Common myeloid progenitor, CD34-positive (primary cell): ENCODE data around the gene ENOPH1.

ENCODE experiments used
- CTCF ChIA-PET: fragments of 350-600 bp; sonication (Branson Sonifier 250); formaldehyde crosslinking; loops from one replicate; lab custom pipeline; 2021; ENCODE audit warnings: antibody characterized with exemption; lab: Charles Lee
- POLR2A ChIA-PET: fragments of 350-600 bp; sonication (Branson Sonifier 250); formaldehyde crosslinking; loops from one replicate; lab custom pipeline; 2021; ENCODE audit warnings: antibody characterized with exemption; lab: Charles Lee
- DNase-seq, 3 donors: peaks; one replicate each; pipeline versions ENCODE4 v3.0.0 to v3.0.0-alpha.2; 2013
- H3K27ac ChIP-seq, 2 experiments: 1 replicate in 1 of 2; 2 replicates in 1 of 2; pipeline ENCODE4 v1.7.0; 2013; ENCODE audit warnings: inconsistent platforms in 2 of 2, low read length in 2 of 2, mild to moderate bottlenecking in 2 of 2, low read depth in 1 of 2, moderate library complexity in 1 of 2; ENCODE audit not compliant: severe bottlenecking in 2 of 2, insufficient read depth in 1 of 2, poor library complexity in 1 of 2
- H3K27me3 ChIP-seq, 5 experiments: replicated peaks in 2 of 5; 1 replicate in 3 of 5; 2 replicates in 2 of 5; pipeline versions ENCODE4 v1.6.1 to v1.7.0; 2013; ENCODE audit warnings: low read length in 4 of 5, mild to moderate bottlenecking in 2 of 5, moderate library complexity in 2 of 5, inconsistent platforms in 1 of 5; ENCODE audit not compliant: insufficient read depth in 5 of 5, control insufficient read depth in 4 of 5
- H3K36me3 ChIP-seq, 4 experiments: 1 replicate in 2 of 4; 2 replicates in 2 of 4; pipeline versions ENCODE4 v1.6.1 to v1.7.0; 2013; ENCODE audit warnings: low read length in 3 of 4, control low read depth in 1 of 4, mild to moderate bottlenecking in 1 of 4; ENCODE audit not compliant: control insufficient read depth in 4 of 4, insufficient read depth in 4 of 4
- H3K4me1 ChIP-seq, 4 experiments: 1 replicate in 3 of 4; 2 replicates in 1 of 4; pipeline versions ENCODE4 v1.6.1 to v1.7.1; 2013; ENCODE audit warnings: low read length in 3 of 4, mild to moderate bottlenecking in 3 of 4, control low read depth in 1 of 4, inconsistent platforms in 1 of 4, moderate library complexity in 1 of 4; ENCODE audit not compliant: control insufficient read depth in 4 of 4, insufficient read depth in 4 of 4; ENCODE audit errors: control extremely low read depth in 1 of 4
- H3K4me3 ChIP-seq, 7 experiments: 1 replicate in 4 of 7; 2 replicates in 3 of 7; pipeline versions ENCODE4 v1.5.1 to v1.7.0; 2013; ENCODE audit warnings: mild to moderate bottlenecking in 7 of 7, low read length in 6 of 7, moderate library complexity in 6 of 7, inconsistent platforms in 2 of 7, low read depth in 2 of 7, control low read depth in 1 of 7; ENCODE audit not compliant: insufficient read depth in 4 of 7, control insufficient read depth in 1 of 7; ENCODE audit errors: extremely low read depth in 1 of 7
- H3K9me3 ChIP-seq, 5 experiments: 1 replicate in 4 of 5; 2 replicates in 1 of 5; pipeline versions ENCODE4 v1.6.1 to v1.7.1; 2013; ENCODE audit warnings: low read length in 4 of 5, mild to moderate bottlenecking in 2 of 5, inconsistent platforms in 1 of 5, low read depth in 1 of 5, moderate library complexity in 1 of 5; ENCODE audit not compliant: control insufficient read depth in 4 of 5, insufficient read depth in 2 of 5; ENCODE audit errors: control extremely low read depth in 1 of 5
- WGBS: methylation state at CpG from one replicate; pipeline ENCODE4 v1.1.5; 2013; ENCODE audit not compliant: insufficient coverage; 5-methylcytosine and 5-hydroxymethylcytosine counted together

The ENOPH1 gene

DNA sequence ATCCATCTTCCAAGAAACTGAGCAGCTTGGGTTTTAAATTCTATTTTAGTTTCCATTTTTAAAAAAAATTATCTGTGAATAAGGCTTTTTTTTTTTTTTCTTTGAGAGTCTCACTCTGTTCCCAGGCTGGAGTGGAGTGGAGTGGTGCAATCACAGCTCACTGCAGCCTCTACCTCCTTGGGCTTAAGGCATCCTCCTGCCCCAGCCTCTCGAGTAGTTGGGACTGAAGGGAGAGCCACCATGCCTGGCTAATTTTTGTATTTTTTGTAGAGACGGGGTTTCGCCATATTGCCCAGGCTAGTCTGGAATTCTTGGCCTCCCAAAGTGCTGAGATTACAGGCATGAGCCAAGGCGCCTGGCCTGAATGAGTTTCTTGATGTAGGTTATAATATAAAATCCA, 1.4 kb downstream of the ENOPH1 start:
- Histone ChIP-seq H3K36me3 (peaks cover 5 to 41% (median 11%) of the 10 kb centered on the region in 4 experiments), H3K4me1 (peaks cover 21 to 41% (median 29%) of the 10 kb centered on the region in 4 experiments), H3K4me3 (peak overlapping the region in 5 of 7 experiments; percentile 11 to 97 (median 93)), H3K27ac (no peak overlapping the region), H3K27me3 (no peaks in the 10 kb centered on the region), H3K9me3 (no peaks in the 10 kb centered on the region)
- ChIA-PET POLR2A (no interaction called here), CTCF (interaction anchor here (0.9 kb wide), 1 partner anchor 12 kb away, joined by 3 read pairs; no protein-coding TSS in a partner anchor)
- DNase-seq: no peak
- 100% methylated on average over 3 of the region's 4 CpGs for WGBS

DNA sequence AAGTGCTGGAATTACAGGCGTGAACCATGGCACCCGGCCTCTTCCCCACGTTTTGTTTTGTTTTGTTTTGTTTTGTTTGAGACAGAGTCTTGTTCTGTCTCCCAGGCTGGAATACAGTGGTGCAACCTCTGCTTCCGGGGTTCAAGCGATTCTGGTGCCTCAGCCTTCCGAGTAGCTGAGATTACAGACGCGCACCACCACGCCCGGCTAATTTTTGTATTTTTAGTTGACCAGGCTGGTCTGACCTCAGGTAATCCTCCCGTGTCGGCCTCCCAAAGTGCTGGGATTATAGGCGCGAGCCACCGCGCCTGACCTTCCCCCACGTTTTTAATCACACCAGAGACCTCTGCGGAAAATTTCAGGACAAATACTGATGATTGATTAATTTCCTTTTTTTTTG, 2.2 kb downstream of the ENOPH1 start:
- Histone ChIP-seq H3K9me3 (no peaks in the 10 kb centered on the region), H3K27me3 (no peaks in the 10 kb centered on the region), H3K4me3 (no peak overlapping the region), H3K36me3 (peaks cover 3 to 36% (median 5%) of the 10 kb centered on the region in 4 experiments), H3K4me1 (peaks cover 15 to 33% (median 23%) of the 10 kb centered on the region in 4 experiments), H3K27ac (peak overlapping the region in 1 of 2 experiments; percentile 14)
- ChIA-PET CTCF (no interaction called here), POLR2A (interaction anchor here (0.6 kb wide), 1 partner anchor 342 kb away, joined by 4 read pairs; no protein-coding TSS in a partner anchor)
- DNase-seq: no peak
- WGBS: 98% methylated on average over 11 of the region's 18 CpGs

DNA sequence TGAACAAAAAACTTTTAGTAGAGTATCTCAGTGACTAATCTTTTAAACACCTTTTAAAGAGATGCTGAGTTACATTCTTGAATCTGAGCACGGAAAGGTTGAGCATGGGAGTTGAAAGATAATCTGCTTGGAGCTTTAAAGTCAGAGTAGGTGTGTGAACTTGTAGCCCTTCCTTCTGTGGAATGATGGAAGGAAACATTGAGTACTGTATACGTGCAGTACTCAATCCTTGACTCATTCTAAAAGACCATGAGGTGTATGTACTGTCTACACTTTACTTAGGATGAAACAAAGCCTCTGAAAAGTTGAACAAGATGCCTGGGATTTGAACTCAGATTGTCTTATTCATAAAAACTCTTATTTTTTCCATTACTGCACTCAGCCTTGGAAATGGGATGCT, 3.4 kb downstream of the ENOPH1 start:
- POLR2A ChIA-PET: no interaction called here
- WGBS: 80% methylated on average over 1 of the region's 2 CpGs
- H3K27me3 ChIP-seq: no peaks in the 10 kb centered on the region
- H3K9me3 ChIP-seq: no peaks in the 10 kb centered on the region
- H3K4me1 ChIP-seq: peaks cover 9 to 25% (median 17%) of the 10 kb centered on the region in 4 experiments
- no peak overlapping the region for H3K4me3 ChIP-seq
- peaks cover 0 to 29% (median 3%) of the 10 kb centered on the region in 4 experiments for H3K36me3 ChIP-seq
- no peak overlapping the region for H3K27ac ChIP-seq
- CTCF ChIA-PET: interaction anchor here (1.7 kb wide), 1 partner anchor 68 kb away, joined by 3 read pairs; no protein-coding TSS in a partner anchor
- DNase-seq: no peak

DNA sequence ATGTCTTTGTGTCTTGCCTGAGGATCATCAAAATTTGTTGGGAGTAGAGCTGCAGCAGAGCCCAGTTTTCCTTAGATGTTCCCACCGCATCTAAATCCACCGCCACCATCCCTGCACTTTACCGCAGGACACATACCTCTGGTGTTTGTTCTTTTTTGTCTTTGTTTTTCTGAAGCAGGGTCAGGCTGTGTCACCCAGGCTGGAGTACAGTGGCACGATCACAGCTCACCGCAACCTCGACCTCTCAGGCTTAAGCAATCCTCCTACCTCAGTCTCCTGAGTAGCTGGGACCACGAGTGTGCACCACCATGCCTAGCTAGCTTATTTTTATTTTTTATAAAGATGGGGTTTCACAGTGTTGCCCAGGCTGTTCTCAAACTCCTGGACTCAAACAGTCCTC, 4.6 kb downstream of the ENOPH1 start:
- Histone ChIP-seq H3K36me3 (peaks cover 0 to 34% (median 3%) of the 10 kb centered on the region in 4 experiments), H3K27me3 (no peaks in the 10 kb centered on the region), H3K4me3 (no peak overlapping the region), H3K27ac (no peak overlapping the region), H3K4me1 (peaks cover 9 to 25% (median 16%) of the 10 kb centered on the region in 4 experiments), H3K9me3 (no peaks in the 10 kb centered on the region)
- POLR2A ChIA-PET: no interaction called here
- CTCF ChIA-PET: interaction anchor here (1.2 to 1.7 kb wide), 3 partner anchors 20 to 304 kb away, joined by 3 to 4 read pairs (median 4); no protein-coding TSS in a partner anchor
- 100% methylated on average over 3 of the region's 7 CpGs for WGBS
- no peak for DNase-seq

DNA sequence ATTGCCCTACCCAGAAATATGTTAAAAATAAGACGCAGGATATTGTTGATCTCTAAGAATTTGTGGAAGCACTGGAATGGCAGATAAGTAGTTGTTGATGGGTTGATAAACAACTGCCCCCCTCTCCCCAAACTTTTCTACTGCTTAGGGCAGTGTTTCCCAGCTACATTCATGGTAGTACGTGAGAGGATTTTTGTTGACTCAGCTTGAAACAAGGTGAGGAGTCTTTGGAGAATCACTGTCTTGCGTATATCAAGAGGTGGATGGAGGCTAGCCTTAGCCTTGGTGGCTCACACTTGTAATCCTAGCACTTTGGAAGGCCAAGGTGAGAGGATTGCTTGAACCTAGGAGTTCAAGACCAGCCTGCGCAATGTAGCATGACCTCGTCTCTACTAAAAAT, 5.7 kb downstream of the ENOPH1 start:
- ChIA-PET CTCF (interaction anchor here (0.7 to 1.6 kb wide), 2 partner anchors 303 to 306 kb away, joined by 3 to 4 read pairs; no protein-coding TSS in a partner anchor), POLR2A (no interaction called here)
- H3K36me3 ChIP-seq: peaks cover 0 to 37% (median 3%) of the 10 kb centered on the region in 4 experiments
- peaks cover 8 to 21% (median 13%) of the 10 kb centered on the region in 4 experiments for H3K4me1 ChIP-seq
- no peak overlapping the region for H3K27ac ChIP-seq
- H3K9me3 ChIP-seq: no peaks in the 10 kb centered on the region
- DNase-seq: no peak
- no peaks in the 10 kb centered on the region for H3K27me3 ChIP-seq
- H3K4me3 ChIP-seq: no peak overlapping the region
- 96% methylated on average over 3 of the region's 5 CpGs for WGBS

DNA sequence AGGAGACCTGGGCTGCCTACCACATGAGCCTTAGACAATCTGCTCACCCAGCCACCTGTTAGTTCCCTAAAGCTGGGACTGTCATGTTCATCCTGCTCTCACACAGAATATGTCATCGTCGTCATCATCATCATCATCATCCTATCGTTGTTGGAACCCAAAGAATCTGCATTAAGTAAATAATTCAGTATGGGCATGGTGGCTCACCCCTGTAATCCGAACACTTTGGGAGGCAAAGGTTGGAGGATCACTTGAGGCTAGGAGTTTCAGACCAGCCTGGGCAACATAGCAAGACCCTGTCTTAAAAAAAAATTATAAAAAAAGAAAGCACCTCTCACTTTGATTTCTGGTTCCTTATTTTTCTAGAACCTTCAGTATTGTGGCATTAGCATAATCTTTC, 6.4 kb downstream of the ENOPH1 start:
- no peak for DNase-seq
- CTCF ChIA-PET: interaction anchor here (0.7 to 1.9 kb wide), 2 partner anchors 7 to 305 kb away, joined by 3 to 6 read pairs; no protein-coding TSS in a partner anchor
- Histone ChIP-seq H3K36me3 (peaks cover 0 to 37% (median 3%) of the 10 kb centered on the region in 4 experiments), H3K4me1 (peaks cover 5 to 15% (median 8%) of the 10 kb centered on the region in 4 experiments), H3K27ac (no peak overlapping the region), H3K27me3 (no peaks in the 10 kb centered on the region), H3K9me3 (no peaks in the 10 kb centered on the region), H3K4me3 (no peak overlapping the region)
- no CpG with 5 or more reads among the region's 4 CpGs for WGBS
- POLR2A ChIA-PET: no interaction called here

DNA sequence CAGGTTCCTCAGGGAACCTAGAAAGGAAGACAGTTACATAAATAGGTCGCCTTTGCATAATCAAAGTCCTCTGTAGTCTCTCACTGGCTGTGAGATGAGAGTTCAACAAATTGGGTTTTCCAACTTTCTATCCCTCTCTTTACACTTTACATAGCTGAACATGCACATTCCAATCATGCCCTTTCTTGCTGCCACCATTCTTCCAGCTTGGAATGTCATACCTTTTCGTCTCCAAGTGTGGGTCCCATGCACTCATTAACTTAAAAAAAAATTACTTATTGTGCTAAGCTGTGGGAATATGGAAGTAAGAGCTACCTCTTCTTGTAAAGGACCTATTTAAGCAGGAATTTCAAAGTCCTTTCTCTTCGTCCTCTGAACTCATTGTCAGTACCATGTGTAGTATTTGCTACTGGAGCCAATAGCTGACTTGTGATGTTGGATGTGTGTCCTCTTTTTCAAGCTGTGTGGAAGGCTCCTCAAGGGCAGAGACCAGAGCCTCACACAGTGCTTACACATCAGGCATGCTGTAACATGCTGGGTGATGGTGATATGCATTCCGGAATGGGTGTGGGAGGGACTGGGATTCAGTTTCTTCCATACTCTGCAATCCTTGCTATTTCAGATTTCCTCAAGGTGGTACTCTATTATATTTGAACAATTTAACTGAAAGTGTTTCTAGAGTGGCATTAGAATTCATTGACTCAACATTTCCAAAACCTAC, 7.1 kb downstream of the ENOPH1 start:
- DNase-seq: no peak
- Histone ChIP-seq H3K36me3 (peaks cover 0 to 37% (median 3%) of the 10 kb centered on the region in 4 experiments), H3K4me1 (peaks cover 0 to 8% (median 5%) of the 10 kb centered on the region in 4 experiments), H3K9me3 (no peaks in the 10 kb centered on the region), H3K27ac (no peak overlapping the region), H3K27me3 (no peaks in the 10 kb centered on the region), H3K4me3 (no peak overlapping the region)
- CTCF ChIA-PET: interaction anchor here (1.9 kb wide), 1 partner anchor 8 kb away, joined by 6 read pairs; no protein-coding TSS in a partner anchor
- POLR2A ChIA-PET: no interaction called here
- WGBS: 100% methylated on average over 1 of the region's 4 CpGs
